Sigmoid colon (tissue), 3 donors: ENCODE measurements around the gene ZNF513.

ENCODE experiments used
- POLR2A ChIP-seq, 2 donors: fragments of 450-650 bp; IDR thresholded peaks; one replicate each; pipeline ENCODE4 v1.6.1; 2016; ENCODE audit warnings: antibody characterized with exemption in 2 of 2, mild to moderate bottlenecking in 2 of 2, moderate library complexity in 2 of 2
- TF ChIP-seq, protein P1 (sequence below), 4 experiments: fragments of 450-650 bp in 3 of 4; fragments of 200-600 bp in 1 of 4; IDR thresholded peaks; one replicate each; pipeline ENCODE4 v1.5.1; 2016 to 2019; ENCODE audit warnings: antibody characterized with exemption in 4 of 4, mild to moderate bottlenecking in 3 of 4, moderate library complexity in 2 of 4

DNA sequence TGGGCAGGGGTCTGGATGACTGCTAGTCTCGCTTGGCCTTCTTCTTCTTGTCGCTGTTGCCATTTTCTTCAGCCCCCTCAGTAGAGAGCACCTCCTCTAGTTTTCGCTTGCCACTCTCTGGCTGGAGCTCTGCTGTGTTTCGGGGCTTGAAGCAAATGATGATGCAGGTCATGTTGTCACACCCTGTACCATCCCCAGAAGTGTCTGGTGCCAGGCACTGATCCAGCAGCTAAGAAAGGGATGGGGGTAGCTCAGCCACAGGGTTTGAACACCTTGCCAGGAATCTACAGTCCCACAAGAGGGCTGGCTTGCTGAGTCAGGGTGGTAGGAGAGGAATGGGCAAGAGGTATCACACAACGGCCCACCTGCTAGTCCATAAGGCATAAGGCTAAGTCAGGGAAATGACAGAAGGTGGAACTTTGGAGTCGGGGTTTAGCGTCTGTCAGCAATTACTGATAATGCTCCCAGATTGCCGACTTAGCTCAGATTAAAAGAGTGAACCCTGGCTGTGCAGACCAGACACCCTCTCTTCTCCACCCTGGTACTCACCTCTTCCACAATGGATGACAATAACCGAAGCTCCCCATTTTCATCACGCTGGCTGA is 1.1 kb upstream of the ZNF513 start:
- TF ChIP-seq, protein P1, sequence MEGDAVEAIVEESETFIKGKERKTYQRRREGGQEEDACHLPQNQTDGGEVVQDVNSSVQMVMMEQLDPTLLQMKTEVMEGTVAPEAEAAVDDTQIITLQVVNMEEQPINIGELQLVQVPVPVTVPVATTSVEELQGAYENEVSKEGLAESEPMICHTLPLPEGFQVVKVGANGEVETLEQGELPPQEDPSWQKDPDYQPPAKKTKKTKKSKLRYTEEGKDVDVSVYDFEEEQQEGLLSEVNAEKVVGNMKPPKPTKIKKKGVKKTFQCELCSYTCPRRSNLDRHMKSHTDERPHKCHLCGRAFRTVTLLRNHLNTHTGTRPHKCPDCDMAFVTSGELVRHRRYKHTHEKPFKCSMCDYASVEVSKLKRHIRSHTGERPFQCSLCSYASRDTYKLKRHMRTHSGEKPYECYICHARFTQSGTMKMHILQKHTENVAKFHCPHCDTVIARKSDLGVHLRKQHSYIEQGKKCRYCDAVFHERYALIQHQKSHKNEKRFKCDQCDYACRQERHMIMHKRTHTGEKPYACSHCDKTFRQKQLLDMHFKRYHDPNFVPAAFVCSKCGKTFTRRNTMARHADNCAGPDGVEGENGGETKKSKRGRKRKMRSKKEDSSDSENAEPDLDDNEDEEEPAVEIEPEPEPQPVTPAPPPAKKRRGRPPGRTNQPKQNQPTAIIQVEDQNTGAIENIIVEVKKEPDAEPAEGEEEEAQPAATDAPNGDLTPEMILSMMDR (IDR thresholded peaks at IDR 0.05): no peak
- TF ChIP-seq POLR2A (IDR thresholded peaks at IDR 0.05): no peak
